T-helper 2 cell (primary cell): ENCODE data around the gene PPFIA3.
A peak's percentile ranks its signal among the peaks of the same experiment; 100 is the strongest.
"Not testable (repeated sequence)": the region's sequence is repeated elsewhere in the genome, so short reads cannot be mapped to it uniquely, and the experiment has no call there.

ENCODE experiments used
- DNase-seq, 5 experiments: peaks; one replicate each; pipeline versions ENCODE4 v3.0.0 to v3.0.0-alpha.2; 2012 to 2022
- total RNA-seq, 2 donors: gene quantifications; one replicate each; lab custom pipeline; 2026; lab: John Stamatoyannopoulos, UW

PPFIA3 gene
- 3.7 to 4.1 reads per million in 2 donors for total RNA-seq

DNA sequence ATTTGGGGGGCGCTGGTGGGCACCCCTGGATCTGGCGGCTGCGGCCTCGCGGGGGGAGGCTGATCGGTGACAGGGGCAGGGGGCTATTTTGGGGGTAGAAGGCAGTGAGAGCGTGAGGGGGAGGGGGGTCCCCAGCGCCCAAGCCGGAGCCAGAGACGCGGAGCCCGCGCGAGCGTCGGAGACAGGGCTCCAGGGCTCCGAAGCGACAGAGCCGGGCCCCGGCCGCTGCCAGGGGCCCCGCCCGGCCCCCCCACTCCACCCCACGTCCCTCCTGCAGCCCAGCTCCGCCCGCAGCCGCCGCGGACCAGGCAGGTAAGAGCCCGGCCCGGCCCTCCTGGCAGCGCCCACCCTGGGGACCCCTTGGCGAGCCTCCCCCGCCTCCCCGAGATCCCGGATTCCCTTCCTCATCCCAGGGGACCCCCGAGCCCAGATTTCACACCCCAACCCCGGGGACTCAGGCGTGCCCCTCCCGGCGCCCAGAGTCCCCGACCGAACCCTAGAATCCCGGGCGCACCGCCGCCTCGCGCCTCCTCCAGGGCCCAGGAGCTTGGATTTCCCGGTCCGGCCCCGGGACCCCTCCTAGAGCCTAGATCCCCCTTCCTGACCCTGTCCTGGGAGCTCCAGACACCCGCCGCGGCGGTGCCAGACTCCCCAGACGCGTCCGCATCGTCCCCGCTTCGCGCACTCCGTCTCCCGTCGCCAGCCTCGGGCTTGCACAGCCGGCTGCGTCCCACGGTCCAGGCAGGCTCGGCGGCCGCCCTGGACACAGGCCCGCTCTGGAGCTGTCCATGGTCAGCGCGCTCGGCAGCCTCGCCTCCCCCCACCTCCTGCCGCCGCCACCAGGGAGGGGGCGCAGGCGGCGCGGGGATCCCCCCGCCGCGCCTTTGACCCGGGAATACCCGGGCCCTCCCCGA, at the start of gene PPFIA3:
Gene PPFIA3, plus strand, starts transcription at position 134 of the 914 bp plus-strand sequence. CDS start 8,330 bp downstream, outside the sequence.
- peak in 1 of 5 experiments; percentile 22 for DNase-seq

DNA sequence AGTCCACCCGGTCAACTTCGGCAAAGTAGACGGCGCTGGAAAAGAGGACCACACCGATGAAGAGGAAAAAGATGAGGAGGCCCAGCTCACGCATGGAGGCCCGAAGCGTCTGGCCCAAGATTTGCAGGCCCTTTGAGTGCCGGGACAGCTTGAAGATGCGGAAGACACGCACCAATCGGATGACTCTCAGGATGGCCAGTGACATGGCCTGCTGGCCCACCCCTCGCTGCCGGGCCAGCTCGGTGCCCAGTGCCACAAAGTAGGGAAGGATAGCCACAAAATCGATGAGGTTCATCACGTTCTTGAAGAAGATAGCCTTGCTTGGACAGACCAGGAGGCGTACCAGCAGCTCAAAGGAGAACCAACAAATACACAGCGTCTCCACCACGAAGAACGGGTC, 48.9 kb upstream of the PPFIA3 start:
- DNase-seq = no peak

DNA sequence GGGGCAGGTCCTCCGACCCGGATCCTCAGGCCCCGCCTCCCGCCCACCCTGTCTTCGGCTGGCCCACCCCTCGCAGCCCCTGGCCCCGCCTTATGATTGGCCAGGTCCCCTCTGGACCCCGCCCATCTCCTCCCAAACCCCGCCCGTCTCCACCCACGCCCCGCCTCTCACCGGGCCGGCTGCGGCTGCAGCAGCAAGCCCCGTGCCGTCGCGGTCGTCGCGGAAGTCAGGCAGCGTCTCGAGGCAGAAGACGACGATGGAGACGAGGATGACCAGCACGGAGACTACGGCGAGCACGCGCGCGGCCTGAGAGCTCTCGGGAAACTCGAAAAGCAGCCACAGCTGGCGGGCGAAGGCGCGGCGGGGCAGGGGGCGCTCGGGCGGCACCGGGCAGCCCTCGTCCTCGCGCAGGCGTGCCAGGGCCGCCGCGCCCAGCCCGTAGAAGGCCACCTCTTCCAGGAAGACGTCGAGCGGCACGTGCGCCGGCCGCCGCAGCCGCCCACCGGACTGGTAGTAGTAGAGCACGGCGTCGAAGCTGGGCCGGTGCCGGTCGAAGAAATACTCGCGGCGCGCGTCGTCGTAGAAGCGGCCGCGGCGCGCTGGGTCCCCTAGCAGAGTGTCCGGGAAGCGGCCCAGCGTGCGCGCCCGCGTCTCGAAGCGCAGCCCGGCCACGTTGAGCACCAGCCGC, 47.3 kb upstream of the PPFIA3 start:
- peak in 1 of 5 experiments; percentile 47 for DNase-seq

DNA sequence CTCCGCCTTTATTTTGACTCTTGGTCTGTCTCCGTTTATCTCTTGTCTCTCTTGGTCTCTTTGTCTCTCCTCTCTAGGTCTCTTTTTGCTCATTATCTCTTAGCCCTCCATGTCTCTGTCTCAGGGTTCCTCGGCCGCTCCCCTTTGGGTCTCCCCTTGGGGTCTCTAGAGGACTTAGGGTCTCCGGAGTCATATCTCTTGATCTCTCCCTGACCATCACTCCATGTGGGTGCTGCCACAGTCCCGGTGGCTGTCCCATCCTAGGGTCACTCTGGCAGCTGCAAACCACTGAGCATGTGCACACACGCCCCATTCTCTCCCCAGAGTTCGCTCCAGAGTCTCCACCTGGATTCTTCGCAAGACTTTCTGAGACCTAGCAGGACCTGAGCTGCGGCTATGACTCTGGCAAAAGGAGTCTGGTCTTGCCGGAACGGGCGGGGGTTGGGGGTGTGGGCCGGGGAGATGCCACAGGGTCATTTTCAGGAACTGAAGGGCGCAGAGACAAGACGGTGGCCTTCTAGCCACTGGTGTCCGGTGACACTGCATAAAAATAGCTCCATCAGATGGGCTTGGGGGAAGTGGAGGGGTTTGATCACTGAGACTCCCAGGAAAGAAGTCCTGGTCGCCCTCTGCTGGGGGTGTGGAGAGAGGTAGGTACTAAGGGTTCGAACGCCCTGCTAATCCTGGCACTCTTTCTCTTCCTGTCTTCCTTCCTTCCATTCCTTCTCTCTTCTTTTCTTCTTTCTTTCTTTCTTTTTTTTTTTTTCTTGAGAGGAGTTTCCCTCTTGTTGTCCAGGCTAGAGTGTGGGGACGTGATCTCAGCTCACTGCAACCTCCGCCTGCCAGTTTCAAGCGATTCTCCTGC, 45.6 kb upstream of the PPFIA3 start:
- DNase-seq = no peak

DNA sequence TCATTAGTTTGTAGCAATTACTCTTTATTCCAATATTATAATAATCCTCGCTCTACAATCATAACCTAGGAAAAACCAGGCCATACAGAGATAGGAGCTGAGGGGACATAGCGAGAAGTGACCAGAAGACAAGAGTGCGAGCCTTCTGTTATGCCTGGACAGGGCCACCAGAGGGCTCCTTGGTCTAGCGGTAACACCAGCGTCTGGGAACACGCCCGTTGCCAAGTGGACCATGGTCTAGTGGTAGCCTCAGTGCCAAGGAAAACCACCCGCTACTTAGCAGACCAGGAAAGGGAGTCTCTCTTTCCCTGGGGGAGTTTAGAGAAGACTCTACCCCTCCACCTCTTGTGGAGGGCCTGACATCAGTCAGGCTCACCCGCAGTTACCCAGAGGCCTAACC, 44.5 kb upstream of the PPFIA3 start:
- DNase-seq = not testable (repeated sequence)

DNA sequence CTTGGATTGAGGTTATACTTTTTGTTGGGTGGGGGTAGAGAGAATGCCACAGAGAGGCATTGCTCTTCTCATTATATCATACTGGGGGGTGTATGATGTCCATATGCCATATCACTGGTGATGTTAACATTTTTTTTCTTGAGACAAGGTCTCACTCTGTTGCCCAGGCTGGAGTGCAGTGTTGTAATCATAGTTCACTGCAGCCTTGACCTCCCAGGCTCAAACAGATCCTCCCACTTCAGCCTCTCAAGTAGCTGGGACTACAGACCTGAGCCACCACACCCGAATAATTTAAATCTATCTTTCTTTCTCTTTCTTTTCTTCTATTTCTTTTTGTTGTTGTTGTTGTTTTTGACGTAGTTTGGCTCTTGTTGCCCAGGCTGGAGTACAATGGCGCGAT, 39.0 kb upstream of the PPFIA3 start:
- no peak for DNase-seq

DNA sequence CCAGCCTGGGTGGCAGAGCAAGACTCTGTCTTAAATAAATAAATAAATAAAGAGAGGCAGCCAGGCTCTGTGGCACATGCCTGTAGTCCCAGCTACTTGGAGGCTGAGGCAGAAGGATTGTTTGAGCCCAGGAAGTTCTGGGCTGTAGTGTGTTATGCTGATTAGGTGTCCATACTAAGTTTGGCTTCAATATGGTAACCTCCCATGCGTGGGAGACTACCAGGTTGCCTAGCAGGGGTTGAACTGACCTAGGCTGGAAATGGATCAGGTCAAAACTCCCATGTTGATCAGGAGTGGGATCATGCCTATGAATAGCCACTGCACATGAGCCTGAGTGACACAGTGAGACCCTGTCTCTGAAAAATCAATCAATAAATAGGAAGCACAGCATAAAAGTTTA, 38.1 kb upstream of the PPFIA3 start:
- DNase-seq = no peak

DNA sequence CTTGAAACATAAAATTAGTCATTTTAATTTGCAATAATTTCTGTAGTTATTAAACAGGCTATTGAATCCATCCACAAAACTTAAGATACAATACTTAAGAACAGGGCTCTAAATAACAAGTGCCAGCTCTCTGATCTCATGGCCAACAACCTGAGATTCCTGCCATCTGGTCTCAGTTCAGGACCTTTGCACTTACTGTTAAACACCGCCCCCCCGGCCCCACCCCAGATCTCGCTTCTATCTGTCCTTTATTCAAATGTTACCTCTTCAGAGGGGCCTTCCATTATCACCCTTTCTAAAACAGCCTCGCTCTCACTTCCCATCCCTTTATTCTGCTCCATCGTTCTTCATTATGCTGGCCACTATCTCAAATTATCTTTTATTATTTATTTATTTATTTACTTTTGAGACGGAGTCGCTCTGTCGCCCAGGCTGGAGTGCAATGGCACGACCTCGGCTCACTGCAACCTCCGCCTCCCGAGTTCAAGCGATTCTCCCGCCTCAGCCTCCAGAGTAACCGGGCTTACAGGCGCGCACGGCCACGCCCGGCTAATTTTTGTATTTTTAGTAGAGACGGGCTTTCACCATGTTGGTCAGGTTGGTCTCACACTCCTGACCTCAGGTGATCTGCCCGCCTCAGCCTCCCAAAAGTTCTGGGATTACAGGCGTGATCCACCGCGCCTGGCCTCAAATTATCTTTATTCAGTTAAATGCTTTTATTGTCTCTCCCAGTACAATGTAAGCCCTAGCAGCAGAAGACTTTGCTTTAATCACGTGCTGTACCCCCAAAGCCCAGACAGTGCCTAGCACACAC, 34.9 kb upstream of the PPFIA3 start:
- no peak for DNase-seq

DNA sequence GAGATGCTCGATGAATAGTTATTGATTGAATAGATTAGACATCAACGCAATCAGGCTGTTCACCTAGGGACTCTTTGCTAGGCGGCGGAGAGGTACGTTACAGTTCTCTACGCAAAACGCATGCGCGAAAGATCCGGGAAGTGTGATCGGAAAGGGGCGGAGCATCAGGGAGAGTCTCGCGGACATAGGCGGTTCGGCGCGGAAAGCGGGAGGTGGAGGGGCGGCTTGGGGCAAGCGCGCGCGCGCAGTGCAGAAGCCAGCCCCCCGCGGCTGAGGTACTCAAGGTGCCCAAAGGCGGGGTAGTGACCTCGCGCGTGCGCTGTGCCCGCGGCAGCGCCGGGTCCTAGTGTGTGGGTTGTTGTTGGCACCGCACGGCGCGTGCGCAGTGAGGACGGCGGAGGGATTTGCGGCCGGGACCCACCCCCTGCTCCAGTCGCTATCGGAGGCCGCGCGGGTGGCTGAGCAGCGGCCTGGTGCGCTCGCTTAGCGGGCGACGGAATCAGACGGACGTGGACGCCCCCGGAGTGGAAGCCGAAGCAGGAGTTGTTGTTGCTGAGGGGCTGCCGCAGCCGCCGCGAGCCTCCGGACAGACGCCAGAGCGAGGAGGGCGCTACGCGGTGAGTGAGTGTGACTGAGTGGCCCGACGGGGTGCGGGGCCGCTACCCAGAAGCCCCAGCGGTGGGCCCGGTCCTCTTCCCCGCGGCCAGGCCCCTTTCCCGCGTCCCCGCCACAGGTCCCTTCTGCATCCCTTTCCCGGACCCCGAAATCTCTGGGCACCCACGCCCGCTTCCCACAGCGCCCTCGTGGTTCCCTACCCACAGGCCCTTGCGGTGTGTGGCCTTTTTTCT, 34.1 kb upstream of the PPFIA3 start, which contains the start of gene SNRNP70:
Gene SNRNP70, plus strand, starts transcription at position 432 of the 848 bp plus-strand sequence. CDS start 964 bp downstream, outside the sequence.
- peak; percentile 98 to 100 (median 99) for DNase-seq

DNA sequence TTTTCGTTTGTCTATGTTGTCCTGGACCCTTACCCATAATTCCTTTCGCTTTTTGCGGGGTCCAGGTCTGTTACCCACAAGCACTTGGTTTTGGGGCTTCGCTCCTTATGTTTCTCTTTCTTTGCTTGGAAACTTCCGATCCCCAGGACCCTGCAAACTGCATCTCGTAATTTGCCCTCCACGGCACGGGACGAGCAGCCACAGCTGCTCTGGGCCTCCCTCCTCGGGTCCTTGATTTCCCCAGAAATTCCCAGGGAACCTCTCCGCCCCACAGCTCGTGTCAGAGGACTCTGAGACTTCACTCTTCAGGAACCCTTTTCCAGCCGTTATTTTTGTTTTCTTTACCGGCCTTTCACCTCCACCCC, 33.5 kb upstream of the PPFIA3 start:
- DNase-seq = no peak

DNA sequence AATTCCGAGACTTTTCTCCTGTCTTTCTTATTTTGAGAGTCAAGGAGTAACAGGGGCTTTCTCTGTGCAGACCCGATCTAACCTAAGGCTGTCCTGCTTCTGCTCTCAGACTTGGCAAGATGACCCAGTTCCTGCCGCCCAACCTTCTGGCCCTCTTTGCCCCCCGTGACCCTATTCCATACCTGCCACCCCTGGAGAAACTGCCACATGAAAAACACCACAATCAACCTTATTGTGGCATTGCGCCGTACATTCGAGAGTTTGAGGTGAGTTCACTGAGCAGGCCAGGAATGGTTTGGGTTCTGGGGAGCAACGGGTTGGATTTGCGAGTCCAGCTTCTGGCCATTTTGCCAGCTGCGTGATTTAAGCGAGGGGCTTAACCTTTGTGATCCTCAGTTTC, 33.0 kb upstream of the PPFIA3 start:
- DNase-seq = no peak

DNA sequence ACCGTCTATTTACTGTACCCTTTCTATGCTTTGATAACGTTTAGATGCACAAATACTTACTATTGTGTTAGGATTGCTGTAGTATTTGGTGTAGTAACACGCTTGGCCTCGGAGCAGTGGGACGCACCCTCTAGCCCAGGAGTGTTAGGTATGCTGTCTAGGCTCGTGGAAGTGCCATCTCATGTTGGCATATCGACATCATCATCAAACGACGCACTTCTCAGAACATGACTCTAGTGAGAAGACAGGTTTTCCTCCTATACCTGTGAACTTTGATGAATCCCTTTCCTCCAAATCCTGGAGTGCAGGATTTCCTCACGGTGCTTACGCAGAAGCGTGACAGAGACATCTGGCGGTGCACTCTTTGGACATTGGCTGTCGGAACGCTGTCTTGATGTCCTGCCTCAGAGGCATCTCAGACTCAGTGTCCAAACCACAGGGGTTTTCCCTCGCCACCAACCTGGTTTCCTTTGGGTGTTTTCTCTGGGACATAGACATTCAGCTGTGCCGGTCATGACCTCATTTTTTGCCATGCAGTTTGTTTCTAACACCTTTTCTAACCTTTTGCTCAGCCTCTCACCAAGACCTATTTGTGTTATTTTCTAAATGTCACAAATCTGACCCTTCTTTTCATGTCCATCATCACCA, 27.8 kb upstream of the PPFIA3 start:
- DNase-seq = no peak

DNA sequence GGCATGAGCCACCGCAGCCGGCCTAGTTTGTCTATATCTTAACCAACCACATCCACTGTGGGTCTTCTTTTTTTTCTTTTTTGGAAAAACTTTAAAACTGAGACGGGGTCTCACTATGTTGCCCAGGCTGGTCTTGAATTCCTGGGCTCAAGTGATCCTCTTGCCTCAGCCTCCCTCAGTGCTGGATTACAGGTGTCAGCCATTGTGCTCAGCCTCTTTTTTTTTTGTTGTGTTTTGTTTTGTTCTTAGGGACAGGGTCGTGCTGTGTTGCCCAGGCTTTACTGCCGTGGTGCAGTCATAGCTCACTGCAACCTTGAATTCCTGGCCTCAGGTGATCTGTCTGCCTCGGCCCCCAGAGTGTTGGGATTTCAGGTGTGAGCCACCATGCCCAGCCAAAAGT, 26.7 kb upstream of the PPFIA3 start:
- no peak for DNase-seq

DNA sequence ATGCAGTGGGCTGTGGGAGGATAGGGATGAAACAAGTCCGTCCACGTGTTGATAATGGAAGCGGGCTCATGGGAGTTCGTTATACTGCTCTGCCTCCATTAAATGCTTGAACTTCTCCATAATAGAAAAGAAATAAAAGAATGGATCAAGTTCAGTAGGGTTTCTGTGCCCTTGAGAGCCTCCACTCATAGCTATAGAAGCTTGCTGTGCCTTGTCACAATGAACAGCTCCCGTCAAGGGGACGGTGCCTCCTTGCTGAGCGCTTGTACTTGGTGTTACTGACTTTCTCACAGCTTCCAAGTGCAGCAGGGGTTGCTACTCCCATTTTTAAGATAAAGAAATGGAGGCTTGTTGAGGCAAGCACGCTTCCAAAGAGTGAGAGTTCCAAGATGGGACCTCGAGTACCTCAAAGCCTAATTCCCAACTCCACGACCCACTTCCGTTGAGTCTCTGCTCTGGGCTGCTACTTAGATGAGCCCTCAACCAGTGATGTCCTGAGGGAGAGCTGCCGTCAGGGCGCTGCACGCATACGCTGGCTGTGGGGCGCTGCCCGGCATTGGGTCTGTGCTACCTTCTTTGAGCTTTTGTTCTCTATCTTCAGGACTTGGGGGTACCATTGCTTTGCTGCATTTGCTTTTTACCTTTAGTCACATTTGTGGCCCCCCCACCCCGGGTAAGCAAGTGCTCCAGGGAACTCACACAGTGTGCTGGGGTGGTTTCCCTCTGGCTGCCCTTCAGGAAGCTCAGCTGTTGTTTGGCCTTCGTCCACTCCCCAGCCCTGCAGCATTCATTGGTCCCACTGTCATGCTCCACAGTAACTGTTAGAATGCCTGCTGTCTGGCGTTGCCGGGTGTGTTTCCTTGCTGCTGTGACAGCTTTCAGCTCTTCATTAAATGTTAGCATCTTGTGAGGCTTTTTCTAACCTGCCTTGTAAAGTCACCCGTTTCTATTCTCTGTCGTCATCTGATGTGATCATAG, 24.6 kb upstream of the PPFIA3 start:
- DNase-seq = no peak

DNA sequence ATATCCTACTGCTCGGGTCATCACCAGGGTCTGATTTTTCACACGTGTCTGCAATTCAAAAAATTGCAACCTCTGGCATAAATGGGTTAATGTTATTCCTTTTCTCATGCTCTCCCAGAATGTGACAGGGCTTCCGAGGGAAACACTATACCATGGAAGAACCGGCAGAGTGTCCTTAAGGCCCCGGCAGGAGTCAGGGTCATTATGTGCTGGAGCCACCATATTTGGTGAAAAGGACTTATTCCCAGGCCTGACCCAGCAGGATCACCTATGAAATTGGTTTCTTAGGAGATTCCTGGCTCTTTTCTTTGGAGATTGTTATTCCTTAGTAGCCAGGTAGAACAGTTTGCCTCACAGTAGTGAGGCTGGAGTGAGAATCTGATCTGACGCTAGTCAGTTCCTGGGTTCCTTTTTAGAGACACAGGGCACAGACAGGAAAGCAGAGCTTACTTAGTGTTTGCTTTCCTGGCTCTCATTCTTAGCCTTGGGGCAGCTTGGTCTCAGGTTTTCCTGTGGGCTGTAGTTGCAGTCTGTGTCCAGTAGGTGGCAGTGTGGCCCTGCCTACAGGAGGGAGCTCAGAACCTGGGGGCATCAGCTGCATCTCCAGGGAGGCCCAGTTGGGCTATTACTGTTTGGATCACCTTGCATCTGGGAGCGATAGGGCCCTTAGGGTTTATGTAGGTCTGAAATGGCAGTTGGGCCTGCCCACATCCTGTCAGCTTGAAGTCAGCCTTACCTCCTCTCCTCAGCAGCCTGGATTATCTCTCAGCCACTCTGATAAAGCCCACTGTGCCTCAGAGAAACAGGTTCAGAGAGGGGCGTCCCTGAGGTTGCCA, 21.7 kb upstream of the PPFIA3 start:
- peak; percentile 44 to 82 (median 59) for DNase-seq

DNA sequence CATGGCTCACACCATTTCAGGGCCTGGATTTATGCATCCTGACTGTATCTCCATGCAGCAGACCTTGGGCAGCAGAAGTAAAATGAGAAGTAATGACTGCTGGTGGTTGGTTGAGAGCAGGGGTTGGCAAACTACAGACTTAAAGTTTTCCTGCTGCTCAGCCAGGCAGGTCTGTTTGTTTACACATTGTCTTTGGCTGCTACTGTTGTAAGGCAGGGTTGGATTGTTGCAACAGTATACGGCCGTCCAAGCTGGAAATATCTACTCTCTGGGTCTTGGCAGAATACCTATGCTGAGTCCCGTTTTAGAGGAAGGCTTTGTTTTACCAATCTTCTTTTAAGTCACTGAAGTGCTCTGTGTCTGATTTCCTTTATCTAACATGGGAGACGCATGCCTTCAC, 20.5 kb upstream of the PPFIA3 start:
- no peak for DNase-seq

DNA sequence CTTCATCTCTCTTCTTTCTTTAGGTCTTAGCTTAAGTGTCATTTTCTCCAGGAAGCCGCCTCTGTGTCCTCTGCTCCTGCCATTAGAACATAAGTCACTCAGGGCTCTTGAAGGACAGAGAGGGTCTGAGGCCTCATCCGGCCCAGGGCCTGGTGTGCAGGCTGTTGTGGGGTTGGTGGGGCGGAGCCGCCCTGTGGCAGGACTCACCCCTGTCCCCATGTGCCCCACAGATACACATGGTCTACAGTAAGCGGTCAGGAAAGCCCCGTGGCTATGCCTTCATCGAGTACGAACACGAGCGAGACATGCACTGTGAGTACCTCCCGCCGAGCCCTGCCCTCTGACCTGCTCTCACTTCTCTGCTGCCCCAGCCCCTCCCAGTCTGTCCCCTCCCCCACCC, 18.2 kb upstream of the PPFIA3 start:
- no peak for DNase-seq

DNA sequence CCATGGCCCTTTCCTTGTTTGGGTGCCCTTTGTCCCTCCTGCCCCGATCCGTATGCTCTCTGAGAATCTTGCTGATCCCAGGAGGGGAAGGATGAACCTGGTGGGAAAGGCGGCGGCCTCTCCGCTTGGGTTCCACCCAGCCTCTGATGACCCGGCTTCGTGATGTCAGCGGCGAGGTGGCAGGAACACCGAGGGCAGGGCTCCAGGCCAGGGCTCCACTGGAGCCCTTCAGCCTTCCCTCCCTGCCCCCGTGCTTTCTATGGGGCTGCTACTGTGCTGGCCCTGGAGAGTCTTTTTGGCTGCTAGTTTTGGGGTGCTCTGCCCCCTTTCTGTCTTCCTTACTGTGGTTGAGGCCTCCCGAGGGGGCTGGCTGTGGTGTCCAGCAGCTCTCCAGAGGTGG, 17.0 kb upstream of the PPFIA3 start:
- no peak for DNase-seq
